Activated T-cell treated with anti-CD3 and anti-CD28 coated beads, Interleukin-2, amount 50 U/mL, for 72 hours (primary cell): Measurements from ENCODE around the gene NOP53. TPM values are rescaled to one million over a fixed set of nuclear protein-coding genes. Genes with fewer than 3 reads are reported as not detected.
"Not testable (repeated sequence)": the region's sequence is repeated elsewhere in the genome, so short reads cannot be mapped to it uniquely, and the experiment has no call there.

ENCODE experiments used
- ATAC-seq, 2 donors: fragments of 150-1000 bp; cut with Tn5 transposase; replicated peaks in 1 of 2; 2 replicates each; pipeline ENCODE4 v1.10.0; 2021; ENCODE audit warnings: moderate library complexity in 2 of 2, mild to moderate bottlenecking in 1 of 2
- DNase-seq, 2 donors: peaks; one replicate each; pipeline ENCODE4 v3.0.0; 2021 to 2022; ENCODE audit warnings: mixed read lengths in 1 of 2
- H3K27ac Mint-ChIP-seq: one replicate; pipeline ENCODE4 v1.8.0; 2022; ENCODE audit warnings: mild to moderate bottlenecking, moderate library complexity, mixed read lengths
- H3K27me3 Mint-ChIP-seq: one replicate; pipeline ENCODE4 v1.8.0; 2022; ENCODE audit warnings: low read depth, mixed read lengths
- H3K36me3 Mint-ChIP-seq, 2 donors: one replicate each; pipeline ENCODE4 v1.8.0; 2022; ENCODE audit warnings: mixed read lengths in 2 of 2, mild to moderate bottlenecking in 1 of 2; ENCODE audit not compliant: insufficient read depth in 2 of 2
- H3K4me1 Mint-ChIP-seq: one replicate; pipeline ENCODE4 v1.8.0; 2022; ENCODE audit warnings: low read depth, mixed read lengths
- H3K4me3 Mint-ChIP-seq, 2 donors: one replicate each; pipeline ENCODE4 v1.8.0; 2022; ENCODE audit warnings: mild to moderate bottlenecking in 2 of 2, mixed read lengths in 2 of 2, moderate library complexity in 2 of 2
- H3K9me3 Mint-ChIP-seq, 2 donors: one replicate each; pipeline ENCODE4 v1.8.0; 2022; ENCODE audit warnings: mixed read lengths in 2 of 2
- total RNA-seq, 2 donors: library from RNA; stranded (reverse); gene quantifications; one replicate each; pipeline ENCODE4 v1.2.3, GENCODE V29; 2022

The NOP53 gene
- total RNA-seq, 2 donors from 2014 or later: 405 to 415 TPM

- H3K4me3 Mint-ChIP-seq: peak overlapping the region; percentile 95 to 98
- DNase-seq (peak in 1 of 2 donors; percentile 25), ATAC-seq (no peak)
- H3K4me1 Mint-ChIP-seq: peaks cover 35% of the 10 kb centered on the region
- peaks cover 6 to 7% of the 10 kb centered on the region in 2 donors for H3K36me3 Mint-ChIP-seq
- no peaks in the 10 kb centered on the region for H3K27me3 Mint-ChIP-seq
- H3K9me3 Mint-ChIP-seq: no peaks in the 10 kb centered on the region
- peak overlapping the region; percentile 91 for H3K27ac Mint-ChIP-seq
Observed at GRCh38 chr19:47778954-47779351, 33.6 kb downstream of the NOP53 start.

DNA sequence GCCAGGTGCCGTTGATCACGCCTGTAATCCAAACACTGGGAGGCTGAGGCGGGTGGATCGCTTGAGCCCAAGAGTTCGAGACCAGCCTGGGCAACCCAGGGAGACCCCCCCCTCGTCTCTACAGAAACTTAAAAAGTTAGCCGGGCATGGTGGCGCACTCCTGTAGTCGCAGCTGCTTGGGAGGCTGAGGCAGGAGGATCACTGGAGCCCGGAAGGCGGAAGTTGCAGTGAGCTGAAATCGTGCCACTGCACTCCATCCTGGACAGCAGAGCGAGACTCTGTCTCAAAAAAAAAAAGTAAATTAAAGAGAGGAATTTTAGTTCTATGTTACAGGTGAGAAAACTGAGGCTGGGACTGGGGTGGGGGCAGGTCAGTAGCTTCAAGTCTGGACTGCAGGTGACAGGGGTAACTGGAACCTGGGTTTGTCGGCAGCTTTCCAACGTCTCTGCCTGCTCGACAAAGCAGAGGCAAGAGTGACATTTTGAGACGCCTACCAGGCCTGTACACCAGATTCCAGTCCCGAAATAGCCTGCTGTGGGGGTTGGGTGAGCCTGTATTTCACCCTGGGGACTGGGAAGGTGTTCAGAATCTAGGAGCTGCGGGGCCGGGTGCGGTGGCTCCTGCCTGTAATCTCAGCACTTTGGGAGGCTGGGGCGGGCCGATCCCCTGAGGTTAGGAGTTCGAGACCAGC, 34.3 kb downstream of the NOP53 start:
- DNase-seq (no peak), ATAC-seq (no peak)
- peak overlapping the region; percentile 91 for H3K27ac Mint-ChIP-seq

DNA sequence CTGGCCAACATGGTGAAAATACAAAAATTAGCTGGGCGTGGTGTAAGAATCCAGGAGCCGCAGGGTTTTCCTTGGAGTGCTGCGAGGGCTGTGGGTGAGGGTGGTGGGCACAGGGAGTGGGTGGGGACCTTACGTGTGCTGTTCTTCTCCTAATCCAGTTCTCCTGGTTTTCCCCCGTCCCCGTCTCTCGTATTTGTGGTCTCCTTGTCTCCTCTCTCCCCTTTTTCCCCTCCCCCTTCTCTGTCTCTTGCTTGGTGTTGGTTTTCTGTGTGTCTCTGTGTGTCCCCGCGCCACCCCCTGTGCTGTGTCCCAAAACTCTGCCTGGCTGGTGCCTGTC, 34.8 kb downstream of the NOP53 start:
- H3K36me3 Mint-ChIP-seq: peaks cover 6 to 12% of the 10 kb centered on the region in 2 donors
- H3K9me3 Mint-ChIP-seq: no peaks in the 10 kb centered on the region
- peaks cover 35% of the 10 kb centered on the region for H3K4me1 Mint-ChIP-seq
- H3K4me3 Mint-ChIP-seq: peak overlapping the region; percentile 67 to 98
- H3K27me3 Mint-ChIP-seq: no peaks in the 10 kb centered on the region
- DNase-seq: no peak
- no peak for ATAC-seq
- peak overlapping the region; percentile 70 for H3K27ac Mint-ChIP-seq

More for the DNA sequence above, 34.3 kb downstream of the NOP53 start:
- Mint-ChIP-seq H3K27me3 (no peaks in the 10 kb centered on the region), H3K9me3 (no peaks in the 10 kb centered on the region), H3K36me3 (peaks cover 6 to 10% of the 10 kb centered on the region in 2 donors), H3K4me3 (peak overlapping the region; percentile 95 to 98), H3K4me1 (peaks cover 35% of the 10 kb centered on the region)

GRCh38 chr19:47781590-47782262, 36.4 kb downstream of the NOP53 start:
- ATAC-seq: no peak
- no peak for DNase-seq
- no peak overlapping the region for H3K4me3 Mint-ChIP-seq
- no peak overlapping the region for H3K27ac Mint-ChIP-seq
- H3K9me3 Mint-ChIP-seq: no peaks in the 10 kb centered on the region
- H3K4me1 Mint-ChIP-seq: peaks cover 35% of the 10 kb centered on the region
- peaks cover 6 to 12% of the 10 kb centered on the region in 2 donors for H3K36me3 Mint-ChIP-seq
- no peaks in the 10 kb centered on the region for H3K27me3 Mint-ChIP-seq

GRCh38 chr19:47786566-47786965, 41.2 kb downstream of the NOP53 start:
- DNase-seq (no peak), ATAC-seq (no peak)
- Mint-ChIP-seq H3K4me1 (peaks cover 17% of the 10 kb centered on the region), H3K9me3 (no peaks in the 10 kb centered on the region), H3K27me3 (no peaks in the 10 kb centered on the region), H3K4me3 (no peak overlapping the region), H3K27ac (no peak overlapping the region), H3K36me3 (peaks cover 3 to 10% of the 10 kb centered on the region in 2 donors)

- H3K9me3 Mint-ChIP-seq, H3K4me3 Mint-ChIP-seq, H3K36me3 Mint-ChIP-seq, H3K27ac Mint-ChIP-seq, ATAC-seq, DNase-seq, H3K27me3 Mint-ChIP-seq: not testable (repeated sequence)
- peaks cover 14% of the 10 kb centered on the region for H3K4me1 Mint-ChIP-seq
Observed at GRCh38 chr19:47787307-47787706, 42.0 kb downstream of the NOP53 start.

DNA sequence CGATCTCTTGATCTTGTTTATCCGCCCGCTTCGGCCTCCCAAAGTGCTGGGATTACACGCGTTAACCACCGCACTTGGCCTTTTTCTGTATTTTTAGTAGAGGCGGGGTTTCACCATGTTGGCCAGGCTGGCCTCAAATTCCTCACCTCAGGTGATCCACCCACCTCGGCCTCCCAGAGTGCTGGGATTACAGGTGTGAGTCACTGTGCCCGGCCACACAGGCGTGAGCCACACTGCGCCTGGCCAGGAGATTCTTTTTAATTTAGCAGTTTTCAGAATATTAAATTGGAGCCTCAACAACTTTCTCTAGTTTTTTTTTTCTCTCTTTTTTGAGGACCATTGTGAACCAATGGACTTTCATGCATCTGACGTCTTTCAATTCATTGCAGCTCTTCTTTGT, 44.5 kb downstream of the NOP53 start:
- not testable (repeated sequence) for H3K4me3 Mint-ChIP-seq, ATAC-seq, H3K9me3 Mint-ChIP-seq, H3K27me3 Mint-ChIP-seq, H3K36me3 Mint-ChIP-seq, DNase-seq, H3K27ac Mint-ChIP-seq
- peaks cover 14% of the 10 kb centered on the region for H3K4me1 Mint-ChIP-seq

DNA sequence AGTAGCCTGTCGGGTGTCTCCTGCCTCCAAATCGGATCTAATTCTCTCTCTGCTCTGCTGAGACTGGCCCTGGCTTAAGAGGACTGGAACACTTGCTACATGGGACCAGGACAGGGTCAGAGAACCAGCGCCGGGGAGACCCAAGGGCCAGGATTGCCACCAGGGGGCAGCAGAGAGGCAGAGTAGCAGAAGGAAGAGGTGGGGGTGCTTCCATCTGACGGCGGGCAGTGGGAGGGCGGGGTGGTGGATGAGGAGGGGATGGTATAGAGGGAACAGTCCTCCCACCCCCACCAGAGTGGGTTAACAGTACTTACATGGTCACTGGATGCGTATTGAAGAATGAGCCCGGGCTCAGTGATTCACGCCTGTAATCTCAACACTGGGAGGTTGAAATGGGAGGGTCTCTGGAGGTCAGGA, 45.1 kb downstream of the NOP53 start:
- ATAC-seq: peak; percentile 80 to 85
- peak; percentile 88 to 90 for DNase-seq
- H3K27me3 Mint-ChIP-seq: no peaks in the 10 kb centered on the region
- no peak overlapping the region for H3K27ac Mint-ChIP-seq
- H3K9me3 Mint-ChIP-seq: no peaks in the 10 kb centered on the region
- no peak overlapping the region for H3K4me3 Mint-ChIP-seq
- H3K4me1 Mint-ChIP-seq: peaks cover 14% of the 10 kb centered on the region
- no peaks in the 10 kb centered on the region for H3K36me3 Mint-ChIP-seq

GRCh38 chr19:47792616-47793015, 47.3 kb downstream of the NOP53 start:
- no peaks in the 10 kb centered on the region for H3K27me3 Mint-ChIP-seq
- no peak overlapping the region for H3K4me3 Mint-ChIP-seq
- no peak overlapping the region for H3K27ac Mint-ChIP-seq
- H3K4me1 Mint-ChIP-seq: peaks cover 14% of the 10 kb centered on the region
- no peak for ATAC-seq
- no peak for DNase-seq
- no peaks in the 10 kb centered on the region for H3K36me3 Mint-ChIP-seq
- no peaks in the 10 kb centered on the region for H3K9me3 Mint-ChIP-seq

DNA sequence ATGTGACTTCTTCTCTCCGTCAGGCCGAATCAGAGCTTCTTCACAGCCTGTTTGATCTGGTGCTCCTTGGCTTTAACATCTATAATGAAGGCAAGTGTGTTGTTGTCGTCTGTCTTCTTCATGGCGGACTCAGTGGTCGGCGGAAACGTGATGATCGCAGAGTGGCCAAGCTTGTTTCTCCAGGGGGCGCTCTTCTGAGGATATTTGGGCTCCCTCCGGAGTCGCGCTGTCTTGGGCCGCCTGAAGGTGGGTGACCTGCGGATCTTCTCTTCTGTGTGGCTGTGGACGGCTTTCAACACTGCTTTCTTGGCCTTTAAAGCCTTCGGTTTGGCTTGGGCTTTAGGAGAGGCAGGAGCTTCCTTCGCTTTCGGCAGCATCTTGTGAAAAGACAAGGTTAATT, 49.2 kb downstream of the NOP53 start:
- no peak overlapping the region for H3K27ac Mint-ChIP-seq
- H3K36me3 Mint-ChIP-seq: no peaks in the 10 kb centered on the region
- H3K4me3 Mint-ChIP-seq: no peak overlapping the region
- H3K27me3 Mint-ChIP-seq: peaks cover 5% of the 10 kb centered on the region
- no peak for DNase-seq
- ATAC-seq: no peak
- H3K4me1 Mint-ChIP-seq: peaks cover 7% of the 10 kb centered on the region
- no peaks in the 10 kb centered on the region for H3K9me3 Mint-ChIP-seq

DNA sequence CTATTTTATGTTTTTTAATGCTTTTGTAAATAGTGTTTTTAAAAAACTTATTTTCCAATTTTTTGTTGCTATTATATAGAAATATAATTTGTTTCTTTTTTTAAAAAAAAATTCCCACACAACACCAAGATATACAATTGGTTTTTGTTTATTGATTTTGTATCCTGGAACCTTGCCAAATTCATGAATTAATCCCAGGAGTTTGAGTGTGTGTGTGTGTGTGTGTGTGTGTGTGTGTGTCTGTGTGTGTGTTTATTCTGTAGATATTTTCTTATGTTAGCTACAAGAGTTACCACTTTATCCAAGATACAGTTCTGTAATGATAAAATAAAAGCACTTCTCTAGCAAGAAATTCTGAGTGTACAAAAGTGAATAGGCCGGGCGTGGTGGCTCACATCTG, 51.4 kb downstream of the NOP53 start:
- Mint-ChIP-seq H3K4me3 (no peak overlapping the region), H3K27me3 (peaks cover 5% of the 10 kb centered on the region), H3K27ac (no peak overlapping the region), H3K9me3 (peaks cover 2 to 3% of the 10 kb centered on the region in 2 donors), H3K36me3 (peaks cover 0 to 3% of the 10 kb centered on the region in 2 donors), H3K4me1 (no peaks in the 10 kb centered on the region)
- ATAC-seq (no peak), DNase-seq (no peak)

GRCh38 chr19:47797996-47798903, 52.9 kb downstream of the NOP53 start:
- DNase-seq (no peak), ATAC-seq (no peak)
- H3K36me3 Mint-ChIP-seq: peaks cover 0 to 3% of the 10 kb centered on the region in 2 donors
- no peak overlapping the region for H3K27ac Mint-ChIP-seq
- no peaks in the 10 kb centered on the region for H3K4me1 Mint-ChIP-seq
- no peak overlapping the region for H3K4me3 Mint-ChIP-seq
- H3K27me3 Mint-ChIP-seq: peaks cover 5% of the 10 kb centered on the region
- H3K9me3 Mint-ChIP-seq: peaks cover 2 to 3% of the 10 kb centered on the region in 2 donors

GRCh38 chr19:47798904-47799266, 53.5 kb downstream of the NOP53 start:
- H3K4me1 Mint-ChIP-seq: no peaks in the 10 kb centered on the region
- no peak overlapping the region for H3K27ac Mint-ChIP-seq
- H3K36me3 Mint-ChIP-seq: peaks cover 0 to 3% of the 10 kb centered on the region in 2 donors

More at GRCh38 chr19:47798904-47799266, 53.5 kb downstream of the NOP53 start:
- H3K9me3 Mint-ChIP-seq: peaks cover 2 to 3% of the 10 kb centered on the region in 2 donors
- no peak overlapping the region for H3K4me3 Mint-ChIP-seq
- peaks cover 5% of the 10 kb centered on the region for H3K27me3 Mint-ChIP-seq
- ATAC-seq (no peak), DNase-seq (no peak)
